ENCODE results near the gene LDB2.

The LDB2 gene

GRCh38 chr4:16750882-16751642 is 147.4 kb downstream of the LDB2 start:
- DNase-seq: no peak

- DNase-seq: no peak
Measured at GRCh38 chr4:16750216-16750615, 148.2 kb downstream of the LDB2 start.

GRCh38 chr4:16745887-16746286 is 152.6 kb downstream of the LDB2 start:
- DNase-seq: no peak

GRCh38 chr4:16745009-16745635 is 153.3 kb downstream of the LDB2 start:
- DNase-seq: no peak

GRCh38 chr4:16741287-16741686 is 157.2 kb downstream of the LDB2 start:
- DNase-seq: no peak

GRCh38 chr4:16739997-16740624 is 158.3 kb downstream of the LDB2 start:
- DNase-seq: no peak

- no peak for DNase-seq
Measured at GRCh38 chr4:16738558-16738957, 159.9 kb downstream of the LDB2 start.

GRCh38 chr4:16733509-16733908 is 164.9 kb downstream of the LDB2 start:
- DNase-seq: no peak

- DNase-seq: no peak
Measured at GRCh38 chr4:16732741-16733140, 165.7 kb downstream of the LDB2 start.

GRCh38 chr4:16731776-16732380 is 166.6 kb downstream of the LDB2 start:
- no peak for DNase-seq

GRCh38 chr4:16730522-16731205 is 167.8 kb downstream of the LDB2 start:
- no peak for DNase-seq

- DNase-seq: no peak
Measured at GRCh38 chr4:16729336-16729735, 169.1 kb downstream of the LDB2 start.

- no peak for DNase-seq
Measured at GRCh38 chr4:16728849-16729248, 169.6 kb downstream of the LDB2 start.

GRCh38 chr4:16728111-16728510 is 170.3 kb downstream of the LDB2 start:
- no peak for DNase-seq

- DNase-seq: no peak
Measured at GRCh38 chr4:16727218-16727617, 171.2 kb downstream of the LDB2 start.

- no peak for DNase-seq
Measured at GRCh38 chr4:16726368-16727050, 171.9 kb downstream of the LDB2 start.

- DNase-seq: no peak
Measured at GRCh38 chr4:16725252-16725651, 173.2 kb downstream of the LDB2 start.

- no peak for DNase-seq
Measured at GRCh38 chr4:16722416-16722815, 176.0 kb downstream of the LDB2 start.

GRCh38 chr4:16721613-16722291 is 176.7 kb downstream of the LDB2 start:
- no peak for DNase-seq

GRCh38 chr4:16720761-16721160 is 177.7 kb downstream of the LDB2 start:
- DNase-seq: no peak

- no peak for DNase-seq
Measured at GRCh38 chr4:16717266-16717970, 181.0 kb downstream of the LDB2 start.
